AG04450 (cell line): ENCODE measurements around the gene TRPM2. TPM values are rescaled to one million over a fixed set of nuclear protein-coding genes. Genes with fewer than 3 reads are reported as not detected.

Experiments
- CTCF ChIA-PET: fragments of 300-600, 350-600 bp; formaldehyde crosslinking; extraction: SDS; loops from one replicate; lab custom pipeline; 2022; ENCODE audit warnings: antibody characterized with exemption, inconsistent platforms; lab: Charles Lee
- POLR2A ChIA-PET: fragments of 350-600 bp; formaldehyde crosslinking; extraction: SDS; loops from one replicate; lab custom pipeline; 2021; ENCODE audit warnings: antibody characterized with exemption, inconsistent platforms; lab: Yijun Ruan, JAX
- DNase-seq: peaks from one replicate; pipeline ENCODE4 v3.0.0-alpha.2; 2011; ENCODE audit warnings: low read depth, low spot score
- H3K27ac ChIP-seq: one replicate; pipeline ENCODE4 v1.5.1; 2012; ENCODE audit warnings: low read depth, low read length, control low read depth
- H3K27me3 ChIP-seq: one replicate; pipeline ENCODE4 v1.6.0; 2012; ENCODE audit warnings: low read length; ENCODE audit not compliant: control insufficient read depth, insufficient read depth
- H3K4me3 ChIP-seq: 2 replicates; pipeline ENCODE4 v1.5.1; 2011; ENCODE audit warnings: mild to moderate bottlenecking, low read depth, low read length, control low read depth
- H3K9me3 ChIP-seq: 2 replicates; pipeline ENCODE4 v1.5.1; 2012; ENCODE audit warnings: low read length; ENCODE audit not compliant: control insufficient read depth, insufficient read depth
- CTCF ChIP-seq: IDR thresholded peaks from 2 replicates; pipeline ENCODE4 v1.5.1; 2011; ENCODE audit warnings: low read depth, low read length, control low read depth, inconsistent platforms
- polyA plus RNA-seq: library from polyadenylated mRNA; depleted of rRNA; stranded (reverse); fragments of >200 nt; gene quantifications from 2 replicates; pipeline ENCODE4 v1.2.3, GENCODE V29; 2011

Gene TRPM2
- polyA plus RNA-seq, 1 experiment: not detected

GRCh38 chr21:44439211-44439600 lies 85.8 kb downstream of the TRPM2 start:
- no peaks in the 10 kb centered on the region for H3K27me3 ChIP-seq
- H3K27ac ChIP-seq: no peak overlapping the region
- TF ChIP-seq CTCF: no peak
- POLR2A ChIA-PET: no interaction called here
- DNase-seq: no peak
- CTCF ChIA-PET: no interaction called here
- H3K9me3 ChIP-seq: peaks cover 93% of the 10 kb centered on the region
- H3K4me3 ChIP-seq: no peak overlapping the region

GRCh38 chr21:44440241-44441040 lies 87.0 kb downstream of the TRPM2 start:
- H3K27ac ChIP-seq: no peak overlapping the region
- no peaks in the 10 kb centered on the region for H3K27me3 ChIP-seq
- POLR2A ChIA-PET: no interaction called here
- H3K9me3 ChIP-seq: peaks cover 86% of the 10 kb centered on the region
- DNase-seq: no peak
- H3K4me3 ChIP-seq: no peak overlapping the region
- no peak for TF ChIP-seq CTCF
- CTCF ChIA-PET: no interaction called here

- no peak for DNase-seq
- Histone ChIP-seq H3K4me3 (no peak overlapping the region), H3K27me3 (no peaks in the 10 kb centered on the region), H3K27ac (no peak overlapping the region), H3K9me3 (peaks cover 81% of the 10 kb centered on the region)
- POLR2A ChIA-PET: no interaction called here
- CTCF ChIA-PET: no interaction called here
- TF ChIP-seq CTCF: no peak
Measured at GRCh38 chr21:44441041-44441400, 87.6 kb downstream of the TRPM2 start.

GRCh38 chr21:44441581-44442265 lies 88.3 kb downstream of the TRPM2 start:
- ChIA-PET POLR2A (no interaction called here), CTCF (no interaction called here)
- Histone ChIP-seq H3K4me3 (no peak overlapping the region), H3K27me3 (no peaks in the 10 kb centered on the region), H3K27ac (no peak overlapping the region), H3K9me3 (peaks cover 75% of the 10 kb centered on the region)
- no peak for DNase-seq
- TF ChIP-seq CTCF: no peak
